LNCaP clone FGC (cell line): ENCODE results near the gene LPAR1.

ENCODE experiments used
- DNase-seq: peaks from one replicate; pipeline ENCODE4 v3.0.0-alpha.2; 2011; ENCODE audit warnings: low read depth
- H3K4me3 ChIP-seq: 2 replicates; pipeline ENCODE4 v1.5.1; 2011; ENCODE audit warnings: mild to moderate bottlenecking, low read depth, low read length, control low read depth
- CTCF ChIP-seq: IDR thresholded peaks from 2 replicates; pipeline ENCODE4 v1.5.1; 2012; ENCODE audit warnings: mild to moderate bottlenecking; ENCODE audit not compliant: control insufficient read depth, insufficient read depth; ENCODE audit errors: extremely low read depth

LPAR1 gene

GRCh38 chr9:110952540-110952859, 85.8 kb downstream of the LPAR1 start:
- no peak for DNase-seq
- TF ChIP-seq CTCF, result no peak
- H3K4me3 ChIP-seq, result no peak overlapping the region

GRCh38 chr9:110951805-110952539, 86.3 kb downstream of the LPAR1 start:
- DNase-seq, result no peak
- TF ChIP-seq CTCF, result no peak
- H3K4me3 ChIP-seq, result no peak overlapping the region

- DNase-seq, result no peak
- H3K4me3 ChIP-seq, result no peak overlapping the region
- no peak for TF ChIP-seq CTCF
Measured at GRCh38 chr9:110950041-110950645, 88.1 kb downstream of the LPAR1 start.

GRCh38 chr9:110949081-110949480, 89.2 kb downstream of the LPAR1 start:
- DNase-seq, result no peak
- no peak for TF ChIP-seq CTCF
- H3K4me3 ChIP-seq, result no peak overlapping the region

- no peak overlapping the region for H3K4me3 ChIP-seq
- DNase-seq, result peak; percentile 50
- TF ChIP-seq CTCF, result no peak
Measured at GRCh38 chr9:110947491-110948044, 90.7 kb downstream of the LPAR1 start.

- DNase-seq, result no peak
- TF ChIP-seq CTCF, result no peak
- H3K4me3 ChIP-seq, result no peak overlapping the region
Measured at GRCh38 chr9:110942522-110942921, 95.7 kb downstream of the LPAR1 start.
